ENCODE measurements around the gene SEMA3E. TPM values are rescaled to one million over a fixed set of nuclear protein-coding genes. Genes with fewer than 3 reads are reported as not detected.

Gene SEMA3E
- total RNA-seq, 1 experiment from 2014 or later: 3.6 TPM

DNA sequence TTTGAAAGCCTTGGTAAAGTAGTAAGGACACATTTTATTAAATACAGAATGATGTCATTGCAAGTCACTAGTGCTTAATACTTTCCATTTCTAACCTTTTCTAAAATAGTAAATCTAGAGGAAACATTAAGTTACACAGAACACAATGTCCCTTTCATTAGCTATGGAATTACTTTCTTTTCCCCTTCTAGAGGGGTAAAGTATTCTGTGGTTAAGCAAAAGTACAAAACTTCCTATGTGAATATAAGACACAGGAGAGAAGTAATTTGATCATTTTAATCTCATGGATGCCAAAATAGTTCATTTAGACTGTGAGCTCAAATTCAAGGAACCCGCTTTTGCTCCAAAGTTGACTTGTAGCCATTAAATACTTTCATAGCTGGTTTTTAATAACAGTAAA lies 49.8 kb downstream of the SEMA3E start:
- Histone ChIP-seq H2AFZ (ENCODE audit: low read length) (no peak overlapping the region), H3K79me2 (ENCODE audit: low read length) (no peaks in the 10 kb centered on the region), H3K9ac (ENCODE audit: low read length) (no peak overlapping the region), H3K9me2 (replicated peaks; ENCODE audit: low read length) (no peaks in the 10 kb centered on the region), H3K27me3 (ENCODE audit: low read length) (no peaks in the 10 kb centered on the region), H3K4me2 (ENCODE audit: low read length) (no peak overlapping the region), H4K20me1 (ENCODE audit: low read length) (no peaks in the 10 kb centered on the region), H3K9me3 (ENCODE audit: low read length) (no peaks in the 10 kb centered on the region), H3K4me3 (ENCODE audit: low read length) (no peak overlapping the region), H3F3A (ENCODE audit: low read length, unreplicated experiment) (no peaks in the 10 kb centered on the region), H3K36me3 (ENCODE audit: low read depth, low read length) (no peaks in the 10 kb centered on the region), H3K27ac (ENCODE audit: low read length) (no peak overlapping the region), H3K4me1 (ENCODE audit: insufficient read depth, low read length) (no peaks in the 10 kb centered on the region)
- intact Hi-C loops (cut with micrococcal nuclease): no loop called here
- DNase-seq (no peak), ATAC-seq (no peak)
- ChIA-PET CTCF (no interaction called here), POLR2A (ENCODE audit: unreplicated experiment) (no interaction called here)
- TF ChIP-seq EZH2 (IDR thresholded peaks at IDR 0.05; ENCODE audit: low read length, unreplicated experiment): no peak
- TF ChIP-seq, protein P1, sequence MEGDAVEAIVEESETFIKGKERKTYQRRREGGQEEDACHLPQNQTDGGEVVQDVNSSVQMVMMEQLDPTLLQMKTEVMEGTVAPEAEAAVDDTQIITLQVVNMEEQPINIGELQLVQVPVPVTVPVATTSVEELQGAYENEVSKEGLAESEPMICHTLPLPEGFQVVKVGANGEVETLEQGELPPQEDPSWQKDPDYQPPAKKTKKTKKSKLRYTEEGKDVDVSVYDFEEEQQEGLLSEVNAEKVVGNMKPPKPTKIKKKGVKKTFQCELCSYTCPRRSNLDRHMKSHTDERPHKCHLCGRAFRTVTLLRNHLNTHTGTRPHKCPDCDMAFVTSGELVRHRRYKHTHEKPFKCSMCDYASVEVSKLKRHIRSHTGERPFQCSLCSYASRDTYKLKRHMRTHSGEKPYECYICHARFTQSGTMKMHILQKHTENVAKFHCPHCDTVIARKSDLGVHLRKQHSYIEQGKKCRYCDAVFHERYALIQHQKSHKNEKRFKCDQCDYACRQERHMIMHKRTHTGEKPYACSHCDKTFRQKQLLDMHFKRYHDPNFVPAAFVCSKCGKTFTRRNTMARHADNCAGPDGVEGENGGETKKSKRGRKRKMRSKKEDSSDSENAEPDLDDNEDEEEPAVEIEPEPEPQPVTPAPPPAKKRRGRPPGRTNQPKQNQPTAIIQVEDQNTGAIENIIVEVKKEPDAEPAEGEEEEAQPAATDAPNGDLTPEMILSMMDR (conservative IDR thresholded peaks at IDR 0.05; ENCODE audit: low read depth, low read length): no peak
- no peak for TF ChIP-seq EZH2phosphoT487 (IDR thresholded peaks at IDR 0.05; ENCODE audit: borderline replicate concordance, low read length)
- no TSS peak for BruUV-seq (replicated peaks)

DNA sequence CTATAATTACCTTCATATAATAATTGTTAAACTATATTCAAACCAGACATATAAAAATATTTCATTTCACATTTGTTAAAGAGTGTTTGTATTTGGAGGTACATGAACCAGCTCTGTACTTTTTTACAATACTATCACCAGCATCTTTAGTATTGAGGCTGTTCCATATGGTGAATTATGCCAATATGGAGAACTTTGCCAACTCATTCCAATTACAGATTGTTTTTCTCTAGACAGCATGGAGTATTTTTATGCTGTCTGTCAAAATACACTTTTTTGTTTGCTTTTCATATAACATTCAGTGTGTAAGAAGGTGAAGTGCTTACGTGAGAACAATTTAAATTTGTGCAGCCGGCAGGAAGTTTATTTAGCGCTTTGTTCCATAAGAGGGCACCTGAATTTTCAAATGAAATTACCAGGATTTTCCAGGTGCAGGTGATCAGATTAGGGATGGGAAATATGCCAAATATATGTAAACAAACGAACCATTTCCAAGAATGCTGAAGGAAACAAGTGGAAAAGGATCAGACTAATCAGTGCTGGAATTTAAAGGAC lies 54.9 kb downstream of the SEMA3E start:
- no peaks in the 10 kb centered on the region for H3K36me3 ChIP-seq (ENCODE audit: low read depth, low read length)
- H3K9ac ChIP-seq (ENCODE audit: low read length): no peak overlapping the region
- no TSS peak for BruUV-seq (replicated peaks)
- H3K4me1 ChIP-seq (ENCODE audit: insufficient read depth, low read length): peaks cover 4% of the 10 kb centered on the region
- POLR2A ChIA-PET (ENCODE audit: unreplicated experiment): no interaction called here
- no peak overlapping the region for H3K4me2 ChIP-seq (ENCODE audit: low read length)
- CTCF ChIA-PET: no interaction called here
- DNase-seq (no peak), ATAC-seq (no peak)
- H3K79me2 ChIP-seq (ENCODE audit: low read length): no peaks in the 10 kb centered on the region
- no peaks in the 10 kb centered on the region for H3K9me3 ChIP-seq (ENCODE audit: low read length)
- no peak overlapping the region for H3K27ac ChIP-seq (ENCODE audit: low read length)
- H2AFZ ChIP-seq (ENCODE audit: low read length): no peak overlapping the region
- H3K27me3 ChIP-seq (ENCODE audit: low read length): no peaks in the 10 kb centered on the region
- TF ChIP-seq EZH2 (IDR thresholded peaks at IDR 0.05; ENCODE audit: low read length, unreplicated experiment): no peak
- TF ChIP-seq, protein P1 (conservative IDR thresholded peaks at IDR 0.05; ENCODE audit: low read depth, low read length): no peak
- no peak for TF ChIP-seq EZH2phosphoT487 (IDR thresholded peaks at IDR 0.05; ENCODE audit: borderline replicate concordance, low read length)
- H4K20me1 ChIP-seq (ENCODE audit: low read length): no peaks in the 10 kb centered on the region
- H3K4me3 ChIP-seq (ENCODE audit: low read length): no peak overlapping the region
- no peaks in the 10 kb centered on the region for H3F3A ChIP-seq (ENCODE audit: low read length, unreplicated experiment)
- intact Hi-C loops (cut with micrococcal nuclease): no loop called here
- no peaks in the 10 kb centered on the region for H3K9me2 ChIP-seq (replicated peaks; ENCODE audit: low read length)

DNA sequence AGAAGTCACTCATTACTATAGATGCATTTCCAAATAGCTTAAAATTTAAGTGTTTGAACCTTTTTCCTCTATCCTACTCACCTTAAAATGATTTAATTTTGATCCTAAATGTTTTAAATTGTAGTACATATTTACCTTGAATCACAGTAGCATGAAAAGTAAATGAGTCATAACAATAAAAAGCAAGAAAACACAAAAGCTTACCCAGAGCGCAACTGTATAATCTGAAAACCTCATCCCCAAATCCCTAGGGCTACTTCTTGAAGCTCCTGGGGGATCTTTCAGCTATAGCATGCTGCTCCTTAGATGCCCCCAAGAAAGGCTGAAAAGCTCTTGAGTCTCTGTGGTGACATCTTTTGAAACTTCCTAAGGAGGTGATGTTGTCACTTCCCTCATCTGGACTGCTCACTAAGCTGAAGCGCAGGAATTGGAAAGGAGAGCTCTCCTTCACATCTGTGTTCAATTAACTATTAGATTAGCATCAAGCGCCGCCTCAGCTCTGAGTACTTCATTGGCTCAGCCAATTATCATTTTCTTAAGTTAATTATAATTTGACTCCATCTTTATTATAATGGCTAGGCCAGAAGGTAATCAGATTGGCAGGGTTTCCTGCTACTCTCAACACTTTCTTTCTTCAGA lies 60.2 kb downstream of the SEMA3E start:
- Histone ChIP-seq H3K4me3 (ENCODE audit: low read length) (no peak overlapping the region), H3K27ac (ENCODE audit: low read length) (0 out of 2 replicates have a peak overlapping the region, but pooled peaks have one; percentile 23), H3K4me1 (ENCODE audit: insufficient read depth, low read length) (peaks cover 14% of the 10 kb centered on the region), H3K36me3 (ENCODE audit: low read depth, low read length) (no peaks in the 10 kb centered on the region), H3K4me2 (ENCODE audit: low read length) (peak overlapping the region; percentile 54), H3K9ac (ENCODE audit: low read length) (no peak overlapping the region), H3K9me3 (ENCODE audit: low read length) (no peaks in the 10 kb centered on the region), H3K27me3 (ENCODE audit: low read length) (no peaks in the 10 kb centered on the region), H4K20me1 (ENCODE audit: low read length) (no peaks in the 10 kb centered on the region), H3K79me2 (ENCODE audit: low read length) (no peaks in the 10 kb centered on the region), H3K9me2 (replicated peaks; ENCODE audit: low read length) (no peaks in the 10 kb centered on the region), H2AFZ (ENCODE audit: low read length) (no peak overlapping the region), H3F3A (ENCODE audit: low read length, unreplicated experiment) (no peaks in the 10 kb centered on the region)
- ChIA-PET CTCF (interaction anchor here (0.7 kb wide), 1 partner anchor 55 kb away, joined by 3 read pairs; no protein-coding TSS in a partner anchor), POLR2A (ENCODE audit: unreplicated experiment) (no interaction called here)
- no TSS peak for BruUV-seq (replicated peaks)
- TF ChIP-seq EZH2 (IDR thresholded peaks at IDR 0.05; ENCODE audit: low read length, unreplicated experiment): no peak
- intact Hi-C loops (cut with micrococcal nuclease): loop anchor here (5.0 kb wide), 1 partner anchor 121 kb away; no protein-coding TSS in a partner anchor
- ATAC-seq: peak; percentile 98
- DNase-seq: peak; percentile 58

Data from PC-3 (cell line).